GM12878 (cell line): Measurements from ENCODE around the gene CPNE5. TPM values are rescaled to one million over a fixed set of nuclear protein-coding genes. Genes with fewer than 3 reads are reported as not detected.
A peak's percentile ranks its signal among the peaks of the same experiment; 100 is the strongest.

Source experiments
- ASH2L ChIP-seq: fragments of 300-600, 200-600 bp; sonication (generic); IDR thresholded peaks from 2 replicates; pipeline ENCODE4 v1.6.1; 2017; ENCODE audit warnings: low read depth, mild to moderate bottlenecking, borderline replicate concordance
- CREB1 ChIP-seq: IDR thresholded peaks from 2 replicates; pipeline ENCODE4 v1.6.1; 2012; ENCODE audit warnings: low read depth, mild to moderate bottlenecking, inconsistent platforms
- E2F8 ChIP-seq: fragments of 450-650 bp; IDR thresholded peaks from 2 replicates; pipeline ENCODE4 v1.6.1; 2018; ENCODE audit warnings: mild to moderate bottlenecking, low read depth, moderate library complexity; ENCODE audit not compliant: partially characterized antibody
- EGR1 ChIP-seq, 2 experiments: IDR thresholded peaks; 1 replicate in 1 of 2; 2 replicates in 1 of 2; pipeline ENCODE4 v1.6.1; 2011 to 2012; ENCODE audit warnings: low read depth in 2 of 2, low read length in 2 of 2, borderline replicate concordance in 1 of 2, mild to moderate bottlenecking in 1 of 2, moderate library complexity in 1 of 2
- EP300 ChIP-seq, 2 experiments: fragments of 150-350 bp in 1 of 2; IDR thresholded peaks; 2 replicates each; pipeline ENCODE4 v1.6.1; 2011 to 2012; ENCODE audit warnings: low read depth in 2 of 2, low read length in 2 of 2, borderline replicate concordance in 1 of 2, improper control_type of control experiment in 1 of 2, inconsistent platforms in 1 of 2; ENCODE audit not compliant: control insufficient read depth in 1 of 2
- MTA2 ChIP-seq: fragments of 450-650 bp; IDR thresholded peaks from 2 replicates; pipeline ENCODE4 v1.6.1; 2016; ENCODE audit warnings: low read depth, mild to moderate bottlenecking, moderate library complexity
- NFYA ChIP-seq: IDR thresholded peaks from 2 replicates; pipeline ENCODE4 v1.6.1; 2011; ENCODE audit warnings: low read depth, mild to moderate bottlenecking, low read length, improper control_type of control experiment, borderline replicate concordance
- NRF1 ChIP-seq: conservative IDR thresholded peaks from 2 replicates; pipeline ENCODE4 v1.6.1; 2011; ENCODE audit warnings: mild to moderate bottlenecking, low read depth, low read length, improper control_type of control experiment
- POLR2AphosphoS2 ChIP-seq: IDR thresholded peaks from 2 replicates; pipeline ENCODE4 v1.6.1; 2011; ENCODE audit warnings: low read depth, mild to moderate bottlenecking, low read length, improper control_type of control experiment, moderate library complexity
- RBBP5 ChIP-seq: fragments of 200-600 bp; sonication (generic); conservative IDR thresholded peaks from 2 replicates; pipeline ENCODE4 v1.6.1; 2016
- SREBF1 ChIP-seq: IDR thresholded peaks from 2 replicates; pipeline ENCODE4 v1.6.1; 2012; ENCODE audit warnings: mild to moderate bottlenecking, low read length
- SREBF2 ChIP-seq: IDR thresholded peaks from 2 replicates; pipeline ENCODE4 v1.6.1; 2012; ENCODE audit warnings: mild to moderate bottlenecking, low read length
- STAT3 ChIP-seq: IDR thresholded peaks from 2 replicates; pipeline ENCODE4 v1.6.1; 2011; ENCODE audit warnings: low read depth, low read length, improper control_type of control experiment
- TARDBP ChIP-seq: IDR thresholded peaks from 2 replicates; pipeline ENCODE4 v1.6.1; 2016; ENCODE audit warnings: borderline replicate concordance
- TCF7 ChIP-seq: IDR thresholded peaks from 2 replicates; pipeline ENCODE4 v1.6.1; 2014; ENCODE audit warnings: antibody characterized with exemption, borderline replicate concordance
- ZBTB11 ChIP-seq: fragments of 450-650 bp; formaldehyde crosslinking; IDR thresholded peaks from 2 replicates; pipeline ENCODE4 v1.5.0; 2022; ENCODE audit warnings: mild to moderate bottlenecking, missing genetic modification characterization
- ZBTB40 ChIP-seq: fragments of 450-650 bp; IDR thresholded peaks from 2 replicates; pipeline ENCODE4 v1.6.1; 2016; ENCODE audit warnings: mild to moderate bottlenecking, moderate library complexity, borderline replicate concordance
- ZNF207 ChIP-seq: fragments of 450-650 bp; IDR thresholded peaks from 2 replicates; pipeline ENCODE4 v1.6.1; 2014; ENCODE audit warnings: antibody characterized with exemption, mild to moderate bottlenecking, borderline replicate concordance
- ZNF24 ChIP-seq: fragments of 450-650 bp; IDR thresholded peaks from 2 replicates; pipeline ENCODE4 v1.6.1; 2017; ENCODE audit warnings: antibody characterized with exemption, mild to moderate bottlenecking
- polyA plus RNA-seq, 11 experiments: library from polyadenylated mRNA; depleted of rRNA in 4 of 11; unstranded in 6 of 11; stranded (reverse) in 5 of 11; fragments of >200 nt; fragmentation: Nextera tagmentation in 4 of 11; fragmentation: Illumina TruSeq in 1 of 11; extraction: Ambion mirVana in 4 of 11; extraction: Trizol in 1 of 11; gene quantifications; 1 replicate in 1 of 11; 2 replicates in 10 of 11; pipeline versions ENCODE4 v1.2.1 to v1.2.3, GENCODE V29; 2011 to 2016; ENCODE audit warnings: inconsistent platforms in 2 of 11, missing spikeins in 2 of 11, low read depth in 1 of 11
- total RNA-seq, 4 experiments: library from RNA; depleted of rRNA in 3 of 4; stranded (reverse); fragments of >200 nt in 3 of 4; fragmentation: Illumina TruSeq in 1 of 4; extraction: Trizol in 1 of 4; gene quantifications; 2 replicates each; pipeline versions ENCODE4 v1.2.1 to v1.2.3, GENCODE V29; 2013 to 2021

CPNE5 gene
- total and polyA plus RNA-seq, 10 of the 15 experiments (the other 5 are each of a cell fraction or from before 2014, with no cell fraction given), result 2.4 to 39.1 (median 18.2) TPM

- TF ChIP-seq EP300 (IDR thresholded peaks at IDR 0.05; ENCODE audit: borderline replicate concordance in 1 of 2, control insufficient read depth in 1 of 2, low read depth in 2 of 2, low read length in 2 of 2) (no peak), ZNF207 (peak; percentile 85; the same call in 1 of the 2 replicates), NRF1 (no peak), POLR2AphosphoS2 (peak; percentile 54; the same call in 1 of the 2 replicates), RBBP5 (no peak), ZBTB40 (peak; percentile 100), ZNF24 (peak; percentile 94), MTA2 (peak; percentile 38; the same call in 1 of the 2 replicates), NFYA (peak; percentile 21; the same call in 1 of the 2 replicates), SREBF1 (no peak), ASH2L (peak; percentile 86), CREB1 (peak; percentile 71), EGR1 (IDR thresholded peaks at IDR 0.05; ENCODE audit: borderline replicate concordance in 1 of 2, low read depth in 2 of 2, low read length in 2 of 2) (peak in 1 of 2 experiments; percentile 85; a peak in 1 of 3 replicates), ZBTB11 (peak; percentile 90), TARDBP (peak; percentile 49; the same call in 1 of the 2 replicates), STAT3 (no peak), SREBF2 (peak; percentile 60; the same call in 1 of the 2 replicates), TCF7 (no peak), E2F8 (peak; percentile 97)
Measured at GRCh38 chr6:36874443-36875249, 35.4 kb upstream of the CPNE5 start, which contains the start of gene PPIL1 (continued).
